PFSK-1 (cell line): ENCODE measurements around the gene TNFAIP2.

ENCODE experiments used
- FOXP2 ChIP-seq: optimal IDR thresholded peaks from 2 replicates; pipeline ENCODE3; 2011; ENCODE audit warnings: borderline replicate concordance, control low read depth, inconsistent platforms; ENCODE audit not compliant: insufficient read depth; ENCODE audit errors: extremely low read length, extremely low read depth
- POLR2AphosphoS5 ChIP-seq: IDR thresholded peaks from 2 replicates; pipeline ENCODE4 v1.6.1; 2012; ENCODE audit warnings: low read depth, mild to moderate bottlenecking, control low read depth, low read length, moderate library complexity
- REST ChIP-seq, 2 experiments: IDR thresholded peaks; 2 replicates each; pipeline versions ENCODE4 v1.6.1 to v1.8.0; 2011 to 2012; ENCODE audit warnings: low read depth in 2 of 2, low read length in 2 of 2, control low read depth in 1 of 2, inconsistent platforms in 1 of 2, mild to moderate bottlenecking in 1 of 2, moderate library complexity in 1 of 2; ENCODE audit not compliant: insufficient read depth in 1 of 2
- SIN3A ChIP-seq: IDR thresholded peaks from 2 replicates; pipeline ENCODE4 v1.6.1; 2012; ENCODE audit warnings: mild to moderate bottlenecking, low read length, moderate library complexity, borderline replicate concordance; ENCODE audit not compliant: insufficient read depth
- TAF1 ChIP-seq: IDR thresholded peaks from 2 replicates; pipeline ENCODE4 v1.6.1; 2012; ENCODE audit warnings: low read length, control low read depth, borderline replicate concordance; ENCODE audit not compliant: insufficient read depth

TNFAIP2 gene

GRCh38 chr14:103165323-103165722, 42.1 kb downstream of the TNFAIP2 start:
- TF ChIP-seq FOXP2 (no peak), POLR2AphosphoS5 (no peak), TAF1 (no peak), REST (IDR thresholded peaks at IDR 0.05; ENCODE audit: insufficient read depth in 1 of 2, low read depth in 2 of 2, low read length in 2 of 2) (no peak), SIN3A (no peak)

GRCh38 chr14:103169954-103170353, 46.7 kb downstream of the TNFAIP2 start:
- TF ChIP-seq FOXP2 (no peak), POLR2AphosphoS5 (no peak), REST (IDR thresholded peaks at IDR 0.05; ENCODE audit: insufficient read depth in 1 of 2, low read depth in 2 of 2, low read length in 2 of 2) (no peak), SIN3A (no peak), TAF1 (no peak)

- TF ChIP-seq FOXP2 (no peak), REST (IDR thresholded peaks at IDR 0.05; ENCODE audit: insufficient read depth in 1 of 2, low read depth in 2 of 2, low read length in 2 of 2) (no peak), TAF1 (no peak), SIN3A (no peak), POLR2AphosphoS5 (no peak)
These were observed 49.7 kb downstream of the TNFAIP2 start for GRCh38 chr14:103172921-103173320.

- no peak for TF ChIP-seq REST (IDR thresholded peaks at IDR 0.05; ENCODE audit: insufficient read depth in 1 of 2, low read depth in 2 of 2, low read length in 2 of 2)
- TF ChIP-seq FOXP2, result no peak
- TF ChIP-seq SIN3A, result no peak
- TF ChIP-seq TAF1, result no peak
- TF ChIP-seq POLR2AphosphoS5, result no peak
These were observed 54.1 kb downstream of the TNFAIP2 start for GRCh38 chr14:103177376-103177775.

- no peak for TF ChIP-seq POLR2AphosphoS5
These were observed 55.3 kb downstream of the TNFAIP2 start for GRCh38 chr14:103178521-103178920.
